Measurements from ENCODE around the gene TSPAN18.

TSPAN18 gene

DNA sequence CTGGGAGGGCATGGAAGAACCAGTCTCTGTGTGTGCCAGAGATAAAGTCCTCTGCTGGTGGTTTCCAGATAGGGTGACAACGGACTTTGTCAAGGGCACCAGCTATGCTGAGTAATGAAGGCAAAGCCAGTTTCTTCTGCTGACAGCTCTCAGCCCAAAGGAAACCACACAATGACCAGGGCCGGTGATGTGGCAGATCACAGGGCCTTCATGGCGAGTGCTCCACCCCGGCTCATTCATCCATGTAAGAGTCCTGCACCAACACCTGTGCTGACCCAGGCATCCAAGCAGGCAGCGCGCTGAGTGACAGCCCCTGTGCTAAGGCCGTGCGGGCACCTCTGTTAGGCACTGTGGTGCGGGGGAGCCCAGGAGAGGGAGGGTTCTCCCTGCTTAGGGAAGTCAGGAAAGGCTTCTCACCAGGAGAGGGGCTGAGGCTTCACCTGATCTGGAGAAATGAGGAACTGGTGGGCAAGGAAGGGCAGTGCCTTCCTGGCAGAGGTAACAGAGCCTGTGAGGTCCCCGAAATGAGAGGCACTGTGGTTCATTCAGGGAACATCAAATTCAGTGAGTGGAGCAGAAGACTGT, 190.1 kb downstream of the TSPAN18 start:
- no peak for DNase-seq (ENCODE audit: low spot score)

DNA sequence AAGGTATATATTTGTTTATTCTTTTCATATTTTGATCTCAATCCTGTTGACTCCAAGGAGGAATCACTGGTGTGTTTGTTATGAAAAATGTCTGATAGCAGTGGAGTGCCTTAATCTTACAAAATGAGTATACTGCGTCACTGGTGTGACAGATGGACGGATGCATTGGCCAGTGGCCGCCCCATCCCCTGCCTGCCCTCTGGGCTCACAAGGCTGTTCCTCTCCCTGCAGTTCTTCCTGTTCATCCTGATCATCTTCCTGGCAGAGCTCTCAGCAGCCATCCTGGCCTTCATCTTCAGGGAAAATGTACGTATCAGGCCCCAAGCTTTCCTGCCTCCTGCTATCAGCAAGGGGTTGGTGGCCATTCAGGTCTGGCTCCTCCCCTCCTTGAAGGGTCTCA, 191.0 kb downstream of the TSPAN18 start:
- no peak for DNase-seq (ENCODE audit: low spot score)

DNA sequence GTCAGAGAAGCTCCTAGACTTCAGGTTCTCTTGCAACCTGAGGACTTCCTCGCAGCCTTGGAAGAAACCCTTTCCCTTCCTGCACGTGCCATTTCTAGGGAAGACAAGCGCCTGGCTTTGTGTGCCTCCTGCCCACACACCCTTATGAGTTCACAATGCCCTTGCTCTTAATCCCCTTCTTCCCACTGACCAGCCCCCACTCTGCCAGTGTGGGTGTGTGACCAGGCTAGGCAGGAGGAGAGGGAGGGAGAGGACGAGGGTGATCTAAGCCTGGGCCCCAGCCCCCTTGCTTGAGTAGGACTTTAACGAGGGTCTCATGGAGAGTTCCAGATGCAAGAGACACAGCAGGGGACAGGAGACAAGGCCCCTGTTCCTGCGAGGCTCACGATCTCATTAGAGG, 193.7 kb downstream of the TSPAN18 start:
- DNase-seq (ENCODE audit: low spot score) = no peak

DNA sequence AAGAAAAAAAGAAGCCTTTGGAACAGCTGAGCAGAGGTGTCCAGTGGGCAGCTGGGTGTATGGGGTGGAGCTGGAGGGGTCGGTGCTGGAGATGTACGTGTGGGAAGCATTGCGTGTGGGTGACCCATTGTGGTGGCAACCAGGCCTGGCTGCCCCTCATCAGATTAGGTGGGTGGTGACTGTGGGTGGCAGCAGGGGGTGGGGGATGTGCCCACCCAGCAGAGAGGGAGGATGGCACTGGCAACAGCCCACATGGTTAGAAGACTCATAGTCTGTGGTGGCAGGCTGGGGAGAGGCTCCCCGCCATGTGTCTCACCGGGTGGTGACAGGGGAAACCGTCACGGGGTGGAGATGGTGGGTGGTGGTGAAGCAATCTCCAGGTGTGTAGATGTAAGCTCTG, 196.4 kb downstream of the TSPAN18 start:
- DNase-seq (ENCODE audit: low spot score) = no peak

DNA sequence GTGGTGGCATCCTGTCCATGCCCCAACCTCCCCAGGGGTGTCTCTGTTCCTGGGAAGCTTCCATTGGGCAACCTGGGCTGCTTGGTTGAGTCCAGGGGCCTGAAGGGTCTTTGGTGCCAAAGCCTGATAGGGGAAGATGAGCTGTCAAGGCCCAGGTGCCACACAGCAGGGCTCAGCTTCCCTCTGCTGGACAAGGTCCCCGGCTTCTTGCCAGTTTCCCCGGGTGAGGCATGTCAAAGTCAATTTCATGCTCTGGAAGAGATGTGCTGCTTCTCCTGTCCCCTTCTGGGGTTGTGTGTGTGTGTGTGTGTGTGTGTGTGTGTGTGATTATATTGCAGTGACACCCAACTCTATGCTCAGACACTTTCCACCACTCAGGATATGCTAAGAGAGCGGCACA, 197.0 kb downstream of the TSPAN18 start:
- no peak for DNase-seq (ENCODE audit: low spot score)

DNA sequence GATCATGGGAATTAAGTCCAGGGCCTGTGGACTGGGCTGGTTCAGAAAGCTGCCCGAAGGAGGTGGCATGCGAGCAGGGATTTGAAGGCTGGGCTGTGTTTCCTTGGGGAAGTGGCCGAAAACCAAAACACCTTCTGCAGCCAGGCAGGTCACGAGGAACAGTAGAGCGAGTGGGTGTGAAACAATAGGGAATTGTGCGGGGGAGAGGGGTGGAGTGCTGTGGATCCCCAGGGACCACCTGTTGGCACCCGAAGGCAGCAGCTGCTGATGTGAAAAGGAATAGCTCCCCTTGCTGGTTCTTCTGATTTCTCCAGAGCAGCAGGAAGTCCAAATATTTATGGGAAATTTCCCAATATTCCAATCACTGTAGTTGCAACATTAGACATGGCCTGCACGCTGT, 199.3 kb downstream of the TSPAN18 start:
- DNase-seq (ENCODE audit: low spot score) = no peak

DNA sequence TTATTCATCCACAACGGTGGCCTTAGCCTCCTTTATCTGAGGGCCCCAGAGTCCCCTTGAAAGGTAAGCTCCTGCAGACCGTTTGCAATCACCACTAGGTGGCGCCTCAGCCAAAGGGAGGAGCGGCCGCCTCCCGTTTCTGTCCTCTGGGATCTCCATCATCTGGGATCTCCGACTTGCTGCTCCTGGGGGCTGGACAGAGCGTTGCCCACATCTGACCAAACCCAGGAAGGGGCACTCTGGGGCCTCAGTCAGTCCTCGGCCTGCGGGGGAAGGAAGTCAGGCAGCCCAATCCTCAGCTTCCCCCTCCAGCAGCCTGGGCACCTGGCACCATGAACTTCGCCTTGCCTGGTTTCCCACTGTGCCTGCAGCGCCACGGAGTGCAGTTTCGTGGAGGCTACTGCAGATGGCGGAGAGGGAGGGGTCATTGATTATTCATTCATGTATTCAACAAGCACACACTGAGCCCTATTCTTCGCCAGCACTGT, 200.5 kb downstream of the TSPAN18 start:
- peak; percentile 75 for DNase-seq (ENCODE audit: low spot score)

DNA sequence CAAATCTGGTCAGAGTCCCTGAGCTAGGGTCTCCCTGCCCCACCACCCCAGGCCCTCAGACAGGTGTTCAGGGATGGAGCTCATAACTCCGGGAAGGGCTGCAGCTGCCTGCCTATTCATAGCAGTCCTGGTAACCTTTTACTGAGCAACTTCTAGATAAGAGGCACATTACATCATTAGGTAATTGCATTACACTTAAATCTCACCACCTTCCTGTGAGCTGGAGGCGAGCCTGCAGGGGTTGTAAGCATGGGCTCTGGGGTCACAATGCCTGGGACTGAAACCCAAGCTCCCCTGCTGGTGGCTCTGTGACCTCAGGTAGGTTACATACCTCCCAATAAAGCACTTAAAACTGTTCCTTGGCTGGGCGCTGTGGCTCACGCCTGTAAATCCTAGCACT, 201.4 kb downstream of the TSPAN18 start:
- DNase-seq (ENCODE audit: low spot score) = no peak

DNA sequence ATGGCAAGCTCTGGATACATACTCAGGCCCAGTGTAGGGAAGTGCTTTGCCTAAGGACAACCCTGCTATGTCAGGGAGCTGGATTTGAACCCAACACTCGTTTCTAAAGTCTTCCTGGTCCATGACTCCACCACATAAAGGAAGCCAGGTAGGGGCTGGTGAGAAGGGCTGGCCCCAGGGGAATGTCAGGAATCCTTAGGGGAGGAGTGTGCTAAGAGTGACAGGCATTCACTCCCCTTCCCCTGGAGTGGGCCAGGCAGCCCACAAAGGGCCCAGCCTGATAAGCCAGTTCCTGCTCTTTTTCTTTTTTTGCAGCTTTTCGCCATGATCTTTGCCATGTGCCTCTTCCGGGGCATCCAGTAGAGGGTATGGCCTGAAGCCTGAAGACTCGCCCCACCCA, 202.1 kb downstream of the TSPAN18 start:
- DNase-seq (ENCODE audit: low spot score) = no peak

DNA sequence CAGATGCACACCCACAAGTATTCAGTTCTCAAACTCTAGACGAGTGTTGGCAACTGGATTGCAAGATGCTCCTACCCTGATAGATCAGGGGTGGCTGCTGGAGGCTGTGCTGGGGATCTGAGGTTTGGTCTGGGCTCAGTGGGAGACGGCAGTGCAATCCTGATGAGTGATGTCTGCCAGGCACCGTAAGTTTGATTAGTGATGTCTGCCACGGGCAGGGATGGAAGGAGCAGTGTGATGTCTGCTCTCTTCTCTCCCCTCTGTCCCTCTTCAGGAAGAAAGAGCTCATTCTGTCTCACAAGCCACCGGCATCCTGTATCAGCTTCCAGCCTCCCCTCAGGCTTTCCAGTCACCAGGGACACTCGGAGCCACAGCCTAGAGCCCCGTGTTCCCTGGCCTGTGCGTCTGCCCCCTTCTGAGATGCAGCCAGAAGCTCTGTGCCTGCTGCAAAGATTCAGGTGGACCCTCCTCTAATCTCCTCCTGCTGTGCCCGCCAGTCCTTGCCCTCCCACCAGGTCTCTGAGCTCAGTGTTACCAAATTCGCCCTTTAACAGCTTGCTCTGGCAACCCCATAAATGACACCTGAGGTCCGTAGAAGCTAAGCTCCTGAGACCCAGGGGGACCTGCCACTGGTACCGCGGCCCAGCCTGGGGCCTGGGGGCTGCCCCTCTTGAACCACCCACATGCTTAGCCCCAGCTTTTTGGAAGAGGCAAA, 204.0 kb downstream of the TSPAN18 start:
- no peak for DNase-seq (ENCODE audit: low spot score)

DNA sequence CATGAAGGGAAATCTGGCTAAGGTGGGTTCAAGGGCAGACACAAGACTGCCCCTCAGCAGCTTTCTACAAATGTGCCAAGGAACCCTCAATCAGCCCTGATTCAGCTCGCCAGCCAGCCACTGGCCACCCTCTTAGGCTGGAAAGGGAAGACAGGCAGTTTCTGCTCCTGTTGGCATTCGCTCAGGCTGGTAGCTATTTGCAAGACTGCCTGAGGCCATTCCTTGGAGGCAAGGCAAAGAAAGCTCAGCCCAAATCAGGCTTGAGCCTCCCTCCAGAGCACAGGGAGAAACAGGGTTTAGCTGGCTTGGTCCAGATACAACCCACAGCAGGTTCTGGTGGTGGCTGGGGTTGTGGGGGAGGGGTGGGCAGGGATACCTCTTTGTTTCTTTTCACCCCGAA, 204.7 kb downstream of the TSPAN18 start:
- DNase-seq (ENCODE audit: low spot score) = no peak

DNA sequence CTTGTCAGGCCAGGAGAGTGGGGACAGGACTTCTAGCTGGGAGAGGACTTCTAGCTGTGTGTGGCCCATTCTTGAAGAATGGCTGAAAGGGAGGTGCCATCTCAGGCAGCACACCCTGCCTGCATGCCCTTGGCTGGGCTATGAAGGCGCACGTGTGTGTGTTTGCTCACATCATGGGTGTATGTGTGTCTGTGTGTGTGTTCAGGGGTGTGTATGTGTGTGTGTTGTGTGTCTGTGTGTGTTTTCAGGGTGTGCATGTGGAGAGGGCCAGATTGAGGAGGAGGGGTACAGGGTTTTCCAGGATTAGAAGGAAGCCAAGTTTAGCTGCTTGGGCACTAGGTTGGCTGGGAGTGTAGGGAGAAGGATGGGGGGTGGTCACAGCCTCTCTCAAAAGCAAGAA, 207.3 kb downstream of the TSPAN18 start:
- DNase-seq (ENCODE audit: low spot score) = no peak

DNA sequence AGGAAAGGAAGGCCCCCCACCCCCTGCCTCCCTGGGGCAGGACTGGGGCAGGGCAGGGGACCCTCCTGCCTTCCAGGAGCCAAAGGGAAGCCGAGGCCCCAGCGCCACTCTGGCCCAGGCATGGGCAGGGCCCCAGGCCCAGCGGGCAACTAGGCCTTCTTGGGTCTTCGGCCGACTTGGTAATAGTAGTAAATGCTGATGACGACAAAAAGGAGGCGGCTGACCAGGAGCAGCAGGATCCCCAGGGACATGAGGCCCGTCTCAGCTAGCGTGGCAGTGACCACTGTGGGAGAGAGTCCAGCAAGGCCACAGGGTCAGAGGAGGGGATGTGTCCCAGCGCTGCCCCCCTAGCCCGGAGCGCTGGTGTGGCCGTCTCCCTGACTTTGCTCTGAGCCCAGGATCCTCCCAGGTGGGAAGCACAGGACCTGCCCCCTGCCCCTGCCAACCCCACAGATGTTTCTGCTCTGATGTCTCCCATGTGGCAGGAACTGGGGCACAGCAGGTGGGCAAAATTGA, 208.0 kb downstream of the TSPAN18 start:
- no peak for DNase-seq (ENCODE audit: low spot score)

DNA sequence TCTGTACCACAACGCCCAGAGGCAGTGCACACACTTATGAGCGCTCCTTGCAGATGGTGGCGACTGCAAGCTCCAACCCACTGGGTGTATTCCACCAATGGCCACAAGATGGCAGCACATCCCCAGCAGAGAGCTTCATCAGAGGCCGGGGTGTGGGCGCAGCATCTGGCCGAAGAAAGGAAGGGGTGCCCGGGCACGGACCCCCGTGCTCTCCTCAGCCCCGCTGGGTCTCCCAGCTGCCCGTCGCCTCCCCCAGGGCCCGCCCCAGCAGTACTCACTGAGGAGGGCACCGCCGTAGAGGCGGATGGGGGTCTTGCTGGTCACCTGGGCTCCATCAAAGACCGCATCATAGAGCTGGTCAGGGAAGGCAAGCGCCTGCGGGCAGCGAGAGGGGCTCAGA, 209.8 kb downstream of the TSPAN18 start:
- DNase-seq (ENCODE audit: low spot score) = peak; percentile 84

DNA sequence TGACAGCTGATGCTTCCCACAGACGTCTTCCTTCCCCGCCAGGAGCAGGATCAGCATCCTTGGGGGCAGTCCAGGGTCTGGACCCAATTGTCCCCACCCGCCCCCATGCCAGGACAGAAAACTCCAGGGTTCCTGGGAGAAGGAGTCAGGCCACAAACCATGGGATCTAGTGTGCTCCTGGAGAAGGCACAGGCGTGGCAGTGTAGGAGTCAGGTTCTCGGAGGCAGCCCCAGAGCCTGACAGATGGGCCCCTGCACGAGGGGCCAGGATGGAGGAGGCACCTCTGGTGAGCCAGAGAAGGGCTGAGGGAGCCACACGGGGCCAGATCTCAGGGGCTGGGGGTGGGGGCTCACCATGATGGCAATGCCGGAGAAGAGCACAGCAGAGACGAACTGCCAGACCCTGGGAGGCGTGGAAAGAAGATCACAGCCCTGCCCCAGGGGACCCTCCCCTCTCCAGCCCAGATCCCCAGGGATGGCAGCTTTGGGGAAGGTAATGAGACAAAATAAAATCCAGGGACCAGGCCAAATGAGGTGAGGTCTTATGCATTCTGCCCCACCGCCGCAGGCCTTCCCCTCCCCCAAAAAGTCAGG, 210.3 kb downstream of the TSPAN18 start:
- DNase-seq (ENCODE audit: low spot score) = no peak

DNA sequence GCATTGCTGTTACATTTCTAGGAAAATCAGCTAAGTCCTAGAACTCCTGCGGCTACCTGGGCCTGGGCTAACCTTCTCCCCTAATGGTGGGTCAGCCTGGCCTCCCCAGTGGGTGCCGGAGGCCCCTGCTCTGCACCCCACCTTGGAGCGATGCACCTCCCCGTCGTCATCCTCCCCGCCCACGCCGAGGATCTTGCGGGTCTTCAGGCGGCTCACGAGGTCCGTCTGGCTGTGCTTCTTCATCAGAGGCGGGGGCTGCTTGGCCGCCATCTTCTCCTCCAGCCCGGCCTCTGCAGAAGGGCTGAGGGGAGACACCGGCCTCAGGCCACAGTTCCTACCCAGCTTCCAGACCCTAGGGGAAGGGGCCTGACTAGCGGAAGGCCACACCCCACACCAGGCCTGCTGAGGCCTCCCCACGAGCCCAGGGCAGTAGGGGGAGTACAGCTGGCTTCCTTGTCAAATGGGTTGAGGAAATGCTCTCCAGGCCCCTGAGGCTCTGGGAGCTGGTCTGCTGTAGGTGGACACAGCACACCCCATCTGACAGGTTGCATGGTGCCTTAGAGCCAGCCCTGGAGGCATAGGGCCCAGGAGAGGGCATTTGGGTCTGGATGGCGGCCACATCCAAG, 211.4 kb downstream of the TSPAN18 start:
- DNase-seq (ENCODE audit: low spot score) = no peak

DNA sequence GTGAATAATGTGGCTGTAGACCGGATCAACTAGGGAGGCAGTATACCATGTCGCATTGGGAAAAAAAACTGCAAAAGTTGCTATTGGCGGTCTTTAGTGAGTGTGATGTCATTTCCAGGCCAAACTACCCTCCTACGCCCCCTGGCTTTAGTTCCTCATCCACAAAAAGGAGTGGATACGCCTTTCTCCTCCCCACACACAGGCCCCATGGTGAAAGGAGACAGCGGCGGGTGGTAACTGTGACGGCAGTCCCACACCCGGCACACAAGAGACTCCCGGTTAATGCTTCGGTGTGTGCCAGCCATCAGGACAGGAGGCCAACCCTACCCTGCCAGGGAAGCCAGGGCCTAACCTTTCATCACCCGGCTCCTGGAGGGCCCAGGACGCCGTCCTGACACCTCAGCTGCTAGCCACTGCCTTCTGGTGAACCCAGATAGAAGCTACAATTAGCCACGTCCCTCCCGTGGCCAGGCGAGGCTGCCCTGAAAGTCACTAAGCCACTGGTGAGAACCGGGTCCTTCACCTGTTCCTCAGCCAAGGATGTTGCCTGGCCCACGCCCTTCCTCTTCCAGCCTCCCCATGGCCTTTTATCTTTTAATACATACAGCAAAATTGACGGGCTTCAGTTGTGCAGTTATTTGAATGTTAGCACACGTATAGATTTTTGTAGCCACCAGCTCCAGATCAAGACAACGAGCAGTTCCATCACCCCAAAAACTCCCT, 213.1 kb downstream of the TSPAN18 start:
- DNase-seq (ENCODE audit: low spot score) = no peak

DNA sequence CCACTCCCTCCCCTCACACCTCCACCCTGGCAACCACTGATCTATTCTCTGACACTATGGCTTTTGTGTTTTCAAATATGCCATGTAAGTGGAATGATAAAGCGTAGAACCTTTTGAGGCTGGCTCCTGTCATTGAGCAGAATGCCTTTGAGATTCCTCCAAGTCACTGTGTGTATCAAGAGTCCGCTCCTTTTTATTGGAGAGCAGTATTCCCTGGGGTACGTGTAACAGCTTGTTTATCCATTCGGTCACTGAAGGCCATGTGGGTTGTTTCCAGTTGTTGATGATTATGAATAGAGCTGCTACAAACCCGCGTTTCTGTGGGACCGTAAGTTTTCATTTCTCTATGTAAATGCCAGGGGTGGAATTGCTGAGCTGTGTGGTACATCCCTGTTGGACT, 213.6 kb downstream of the TSPAN18 start:
- DNase-seq (ENCODE audit: low spot score) = no peak

DNA sequence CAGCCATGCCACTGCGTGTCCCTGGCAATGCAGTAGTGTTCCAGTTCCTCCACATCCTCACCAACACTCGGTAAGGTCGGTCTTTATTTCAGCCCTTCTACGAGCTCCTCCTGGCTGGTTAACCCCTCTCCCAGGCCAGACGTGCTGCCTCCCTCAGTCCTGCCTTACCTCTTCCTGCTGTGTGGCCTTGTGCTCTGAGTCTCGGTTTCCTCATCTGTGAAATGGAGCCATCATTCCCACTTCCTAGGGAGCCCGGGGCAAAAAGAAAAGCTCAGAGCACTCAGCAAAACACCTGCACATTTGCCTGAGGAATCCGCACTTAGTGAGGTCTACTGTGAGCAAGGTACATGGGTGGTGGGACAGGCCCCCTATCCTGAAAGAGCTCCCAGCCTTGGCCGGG, 214.1 kb downstream of the TSPAN18 start:
- DNase-seq (ENCODE audit: low spot score) = no peak

DNA sequence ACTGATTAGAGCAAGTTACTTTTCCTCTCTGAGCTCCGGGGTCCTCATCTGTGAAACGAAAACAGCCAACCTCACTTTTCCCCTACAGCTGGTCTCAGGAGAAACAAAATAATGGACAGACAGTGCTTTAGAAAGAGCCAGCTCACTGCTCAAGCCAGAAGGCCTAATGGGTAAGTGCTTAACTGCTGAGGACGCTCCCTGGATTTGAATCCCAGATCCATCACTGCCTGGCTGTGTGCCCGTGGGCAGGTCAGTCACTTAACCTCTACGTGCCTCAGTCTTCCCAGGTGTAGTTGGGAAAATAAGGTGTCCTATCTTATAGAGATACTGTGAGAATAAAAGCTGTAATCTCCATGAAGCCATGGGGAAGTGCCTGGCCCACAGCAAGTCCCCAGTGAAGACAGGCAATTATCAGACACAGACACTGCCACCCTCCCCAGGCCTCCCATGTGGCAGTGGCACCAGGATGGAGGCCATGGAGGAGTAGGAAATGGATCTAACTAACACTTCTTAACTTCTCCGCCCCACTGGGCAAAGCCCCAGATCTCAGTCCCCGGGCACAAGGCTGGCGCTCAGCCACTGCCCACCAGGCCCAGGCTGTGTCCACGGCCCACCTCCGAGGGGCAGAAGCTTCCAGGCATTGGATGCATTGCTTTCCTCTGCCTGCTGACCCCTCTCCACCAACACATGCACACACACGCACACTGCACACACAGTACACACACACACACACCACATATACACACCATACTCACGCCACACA, 214.7 kb downstream of the TSPAN18 start:
- no peak for DNase-seq (ENCODE audit: low spot score)

Data from AG08395 (cell line).